IMR-90 (cell line): ENCODE measurements around the gene C3orf33. TPM values are rescaled to one million over a fixed set of nuclear protein-coding genes. Genes with fewer than 3 reads are reported as not detected.

Source experiments
- ATAC-seq: fragments of 200-7000 bp; cut with Tn5 transposase; 2 replicates; pipeline ENCODE4 v1.9.1; 2020; ENCODE audit warnings: low read depth, mild to moderate bottlenecking, moderate library complexity
- BruUV-seq: library from RNA; stranded (reverse); fragments of 400-500 nt; replicated peaks from 2 replicates; lab custom pipeline; 2021; lab: Mats Ljungman, UMichigan
- CTCF ChIA-PET: fragments of 300-600 bp; formaldehyde crosslinking; extraction: SDS; loops from one replicate; lab custom pipeline; 2021; ENCODE audit warnings: antibody characterized with exemption; lab: Yijun Ruan, JAX
- POLR2A ChIA-PET: fragments of 300-600 bp; sonication (Branson Sonifier 250); formaldehyde crosslinking; loops from one replicate; lab custom pipeline; 2022; ENCODE audit warnings: antibody characterized with exemption; ENCODE audit not compliant: unreplicated experiment; lab: Charles Lee
- DNase-seq: peaks from one replicate; pipeline ENCODE4 v3.0.0; 2013
- H2AFZ ChIP-seq: replicated peaks from 2 replicates; pipeline ENCODE3; 2013; ENCODE audit warnings: low read length, mild to moderate bottlenecking; ENCODE audit not compliant: poor library complexity
- H2AK5ac ChIP-seq: 2 replicates; pipeline ENCODE4 v1.6.1; 2013; ENCODE audit warnings: low read depth, low read length, inconsistent platforms
- H2AK9ac ChIP-seq: replicated peaks from 2 replicates; pipeline ENCODE3; 2013; ENCODE audit warnings: mild to moderate bottlenecking, low read depth, low read length, moderate library complexity; ENCODE audit not compliant: poor library complexity
- H2BK120ac ChIP-seq: 2 replicates; pipeline ENCODE4 v1.6.1; 2013; ENCODE audit warnings: low read depth, low read length, inconsistent platforms
- H2BK15ac ChIP-seq: 3 replicates; pipeline ENCODE4 v1.6.1; 2013; ENCODE audit warnings: low read depth, low read length, inconsistent platforms
- H2BK20ac ChIP-seq: 2 replicates; pipeline ENCODE4 v1.6.1; 2013; ENCODE audit warnings: low read depth, mild to moderate bottlenecking, inconsistent platforms, low read length, moderate library complexity
- H2BK5ac ChIP-seq: 2 replicates; pipeline ENCODE4 v1.6.1; 2013; ENCODE audit warnings: mild to moderate bottlenecking, low read depth, low read length, inconsistent platforms; ENCODE audit not compliant: poor library complexity, severe bottlenecking
- H3K14ac ChIP-seq: replicated peaks from 2 replicates; pipeline ENCODE4 v1.6.1; 2013; ENCODE audit warnings: low read depth, low read length, inconsistent platforms
- H3K18ac ChIP-seq: 2 replicates; pipeline ENCODE4 v1.6.1; 2013; ENCODE audit warnings: low read depth, low read length, control low read depth
- H3K23ac ChIP-seq: 2 replicates; pipeline ENCODE4 v1.6.1; 2013; ENCODE audit warnings: low read depth, low read length, inconsistent platforms
- H3K27ac ChIP-seq: 2 replicates; pipeline ENCODE4 v1.5.1; 2013; ENCODE audit warnings: mild to moderate bottlenecking, control low read depth, low read length; ENCODE audit not compliant: insufficient read depth
- H3K27me3 ChIP-seq: 2 replicates; pipeline ENCODE4 v1.6.1; 2013; ENCODE audit warnings: low read length; ENCODE audit not compliant: control insufficient read depth, insufficient read depth
- H3K36me3 ChIP-seq: 2 replicates; pipeline ENCODE4 v1.6.1; 2013; ENCODE audit warnings: low read length, mixed read lengths; ENCODE audit not compliant: control insufficient read depth, insufficient read depth
- H3K4ac ChIP-seq: 2 replicates; pipeline ENCODE4 v1.6.1; 2013; ENCODE audit warnings: low read depth, low read length, inconsistent platforms
- H3K4me1 ChIP-seq: 2 replicates; pipeline ENCODE4 v1.6.1; 2013; ENCODE audit warnings: low read length, mixed read lengths; ENCODE audit not compliant: control insufficient read depth, insufficient read depth
- H3K4me2 ChIP-seq: 2 replicates; pipeline ENCODE4 v1.6.1; 2013; ENCODE audit warnings: low read depth, mild to moderate bottlenecking, control low read depth, low read length, moderate library complexity
- H3K4me3 ChIP-seq: 2 replicates; pipeline ENCODE4 v1.5.1; 2013; ENCODE audit warnings: low read depth, mild to moderate bottlenecking, control low read depth, low read length, moderate library complexity; ENCODE audit not compliant: insufficient read depth
- H3K56ac ChIP-seq: 2 replicates; pipeline ENCODE4 v1.6.1; 2013; ENCODE audit warnings: low read length, inconsistent platforms; ENCODE audit not compliant: insufficient read depth; ENCODE audit errors: extremely low read depth
- H3K79me1 ChIP-seq, 2 experiments: 2 replicates each; pipeline ENCODE4 v1.6.1; 2013; ENCODE audit warnings: low read length in 2 of 2, inconsistent platforms in 1 of 2, low read depth in 1 of 2
- H3K9ac ChIP-seq: 2 replicates; pipeline ENCODE4 v1.6.1; 2013; ENCODE audit warnings: low read depth, low read length, control low read depth
- H3K9me1 ChIP-seq: 2 replicates; pipeline ENCODE4 v1.6.1; 2013; ENCODE audit warnings: low read length, inconsistent platforms; ENCODE audit not compliant: insufficient read depth
- H3K9me3 ChIP-seq: 2 replicates; pipeline ENCODE4 v1.6.1; 2013; ENCODE audit warnings: low read length; ENCODE audit not compliant: control insufficient read depth, insufficient read depth
- H4K20me1 ChIP-seq: 2 replicates; pipeline ENCODE4 v1.6.1; 2013; ENCODE audit warnings: low read length, inconsistent platforms; ENCODE audit not compliant: insufficient read depth
- H4K5ac ChIP-seq: 2 replicates; pipeline ENCODE4 v1.6.1; 2013; ENCODE audit warnings: mild to moderate bottlenecking, low read depth, low read length, control low read depth
- H4K8ac ChIP-seq, 2 experiments: 2 replicates each; pipeline ENCODE4 v1.6.1; 2013; ENCODE audit warnings: low read depth in 2 of 2, low read length in 2 of 2, control low read depth in 1 of 2, inconsistent platforms in 1 of 2
- H4K91ac ChIP-seq: 2 replicates; pipeline ENCODE4 v1.6.1; 2013; ENCODE audit warnings: low read depth, low read length, inconsistent platforms; ENCODE audit not compliant: insufficient read depth
- CEBPB ChIP-seq: IDR thresholded peaks from 2 replicates; pipeline ENCODE4 v1.6.1; 2012; ENCODE audit warnings: low read depth, low read length, improper control_type of control experiment
- ELK1 ChIP-seq: fragments of 150-350 bp; IDR thresholded peaks from 2 replicates; pipeline ENCODE4 v1.6.1; 2016; ENCODE audit warnings: low read depth, mild to moderate bottlenecking, low read length, moderate library complexity, borderline replicate concordance
- MAZ ChIP-seq: IDR thresholded peaks from 2 replicates; pipeline ENCODE4 v1.6.1; 2012; ENCODE audit warnings: low read depth, mild to moderate bottlenecking, low read length, improper control_type of control experiment, moderate library complexity, borderline replicate concordance
- POLR2A ChIP-seq: IDR thresholded peaks from 2 replicates; pipeline ENCODE4 v1.6.1; 2012; ENCODE audit warnings: mild to moderate bottlenecking, low read depth, low read length
- RFX5 ChIP-seq: IDR thresholded peaks from 2 replicates; pipeline ENCODE4 v1.8.0; 2012; ENCODE audit warnings: low read depth, mild to moderate bottlenecking, low read length, moderate library complexity
- SMC3 ChIP-seq: fragments of 150-350 bp; IDR thresholded peaks from 2 replicates; pipeline ENCODE4 v1.6.1; 2016; ENCODE audit warnings: low read depth, mild to moderate bottlenecking, antibody characterized with exemption, low read length, moderate library complexity
- whole genome bisulfite sequencing, 2 experiments: methylation state at CpG; one replicate each; pipeline versions ENCODE4 v1.1.5 to v1.1.7; 2013; ENCODE audit warnings: missing lambda C conversion rate in 2 of 2; ENCODE audit not compliant: insufficient read length in 1 of 2; ENCODE audit errors: extremely low coverage in 2 of 2; 5-methylcytosine and 5-hydroxymethylcytosine counted together
- dilution Hi-C: fragments of 300-500 bp; cut with HindIII; formaldehyde crosslinking; loops from one replicate; pipeline ENCODE4 v1.14.3; 2018; ENCODE audit warnings: low sequenced_read_pairs; ENCODE audit not compliant: unreplicated experiment
- in situ Hi-C: fragments of 300-500 bp; cut with MboI; formaldehyde crosslinking; loops from 3 replicates; pipeline ENCODE4 v1.14.3; 2019; ENCODE audit warnings: low sequenced_read_pairs, inconsistent platforms, mixed read lengths
- intact Hi-C: fragments of 100-400 bp; cut with micrococcal nuclease; formaldehyde crosslinking; loops from 2 replicates; pipeline ENCODE4 v1.10.0; 2022
- polyA plus RNA-seq, 3 experiments: library from polyadenylated mRNA; depleted of rRNA; stranded (reverse); fragments of >200 nt; gene quantifications; 2 replicates each; pipeline ENCODE4 v1.2.3, GENCODE V29; 2012; ENCODE audit warnings: low replicate concordance in 1 of 3
- total RNA-seq: library from RNA; depleted of rRNA; stranded (reverse); fragments of >200 nt; gene quantifications from 2 replicates; pipeline ENCODE4 v1.2.3, GENCODE V29; 2012

The C3orf33 gene
- total and polyA plus RNA-seq, 2 of the 4 experiments (the other 2 are of a cell fraction): 0.72 to 1.2 TPM

- H2BK120ac ChIP-seq: no peak overlapping the region
- H3K27ac ChIP-seq: no peak overlapping the region
- H3K4ac ChIP-seq: no peak overlapping the region
- no peaks in the 10 kb centered on the region for H4K20me1 ChIP-seq
- H4K91ac ChIP-seq: no peak overlapping the region
- H3K56ac ChIP-seq: no peak overlapping the region
- H3K14ac ChIP-seq: no peak overlapping the region
- no peaks in the 10 kb centered on the region for H3K79me1 ChIP-seq
- in situ Hi-C loops (no loop called here), intact Hi-C loops (loop anchor here (5.0 kb wide), 1 partner anchor 124 kb away; the partner anchor contains the start of gene GMPS), dilution Hi-C loops (no loop called here)
- DNase-seq (no peak), ATAC-seq (no peak)
- H3K23ac ChIP-seq: no peak overlapping the region
- no peak overlapping the region for H3K4me3 ChIP-seq
- no peaks in the 10 kb centered on the region for H3K9me3 ChIP-seq
- H3K9me1 ChIP-seq: no peaks in the 10 kb centered on the region
- H2AK5ac ChIP-seq: no peak overlapping the region
- H3K27me3 ChIP-seq: peaks cover 38% of the 10 kb centered on the region
- H2AFZ ChIP-seq: no peak overlapping the region
- no peak overlapping the region for H3K4me2 ChIP-seq
- H4K8ac ChIP-seq: no peak overlapping the region
- no peak for TF ChIP-seq POLR2A
- no peak for TF ChIP-seq MAZ
- TF ChIP-seq RFX5: no peak
- no peak for TF ChIP-seq SMC3
- TF ChIP-seq ELK1: no peak
- TF ChIP-seq CEBPB: no peak
- no peaks in the 10 kb centered on the region for H3K36me3 ChIP-seq
- H2BK20ac ChIP-seq: no peak overlapping the region
- no peak overlapping the region for H2AK9ac ChIP-seq
- ChIA-PET POLR2A (no interaction called here), CTCF (interaction anchor here (0.6 kb wide), 1 partner anchor 8 kb away, joined by 3 read pairs; no protein-coding TSS in a partner anchor)
- WGBS, 2 experiments: no CpG with 5 or more reads among the region's 3 CpGs
- no peak overlapping the region for H4K5ac ChIP-seq
- H2BK15ac ChIP-seq: no peak overlapping the region
- no TSS peak for BruUV-seq
- H3K9ac ChIP-seq: no peak overlapping the region
- no peak overlapping the region for H2BK5ac ChIP-seq
- H3K18ac ChIP-seq: no peak overlapping the region
- H3K4me1 ChIP-seq: no peaks in the 10 kb centered on the region; the same call in 1 of the 2 replicates
Observed at GRCh38 chr3:155747946-155748290, 58.2 kb downstream of the C3orf33 start.
